IMR-90 (cell line): ENCODE results near the gene SLC22A2. TPM values are rescaled to one million over a fixed set of nuclear protein-coding genes. Genes with fewer than 3 reads are reported as not detected.

ENCODE experiments used
- ATAC-seq: fragments of 200-7000 bp; cut with Tn5 transposase; 2 replicates; pipeline ENCODE4 v1.9.1; 2020; ENCODE audit warnings: low read depth, mild to moderate bottlenecking, moderate library complexity
- BruUV-seq: library from RNA; stranded (reverse); fragments of 400-500 nt; replicated peaks from 2 replicates; lab custom pipeline; 2021; lab: Mats Ljungman, UMichigan
- CTCF ChIA-PET: fragments of 300-600 bp; formaldehyde crosslinking; extraction: SDS; loops from one replicate; lab custom pipeline; 2021; ENCODE audit warnings: antibody characterized with exemption; lab: Yijun Ruan, JAX
- POLR2A ChIA-PET: fragments of 300-600 bp; sonication (Branson Sonifier 250); formaldehyde crosslinking; loops from one replicate; lab custom pipeline; 2022; ENCODE audit warnings: antibody characterized with exemption; ENCODE audit not compliant: unreplicated experiment; lab: Charles Lee
- DNase-seq: peaks from one replicate; pipeline ENCODE4 v3.0.0; 2013
- H2AFZ ChIP-seq: replicated peaks from 2 replicates; pipeline ENCODE3; 2013; ENCODE audit warnings: low read length, mild to moderate bottlenecking; ENCODE audit not compliant: poor library complexity
- H2AK5ac ChIP-seq: 2 replicates; pipeline ENCODE4 v1.6.1; 2013; ENCODE audit warnings: low read depth, low read length, inconsistent platforms
- H2AK9ac ChIP-seq: replicated peaks from 2 replicates; pipeline ENCODE3; 2013; ENCODE audit warnings: mild to moderate bottlenecking, low read depth, low read length, moderate library complexity; ENCODE audit not compliant: poor library complexity
- H2BK120ac ChIP-seq: 2 replicates; pipeline ENCODE4 v1.6.1; 2013; ENCODE audit warnings: low read depth, low read length, inconsistent platforms
- H2BK15ac ChIP-seq: 3 replicates; pipeline ENCODE4 v1.6.1; 2013; ENCODE audit warnings: low read depth, low read length, inconsistent platforms
- H2BK20ac ChIP-seq: 2 replicates; pipeline ENCODE4 v1.6.1; 2013; ENCODE audit warnings: low read depth, mild to moderate bottlenecking, inconsistent platforms, low read length, moderate library complexity
- H2BK5ac ChIP-seq: 2 replicates; pipeline ENCODE4 v1.6.1; 2013; ENCODE audit warnings: mild to moderate bottlenecking, low read depth, low read length, inconsistent platforms; ENCODE audit not compliant: poor library complexity, severe bottlenecking
- H3K14ac ChIP-seq: replicated peaks from 2 replicates; pipeline ENCODE4 v1.6.1; 2013; ENCODE audit warnings: low read depth, low read length, inconsistent platforms
- H3K18ac ChIP-seq: 2 replicates; pipeline ENCODE4 v1.6.1; 2013; ENCODE audit warnings: low read depth, low read length, control low read depth
- H3K23ac ChIP-seq: 2 replicates; pipeline ENCODE4 v1.6.1; 2013; ENCODE audit warnings: low read depth, low read length, inconsistent platforms
- H3K27ac ChIP-seq: 2 replicates; pipeline ENCODE4 v1.5.1; 2013; ENCODE audit warnings: mild to moderate bottlenecking, control low read depth, low read length; ENCODE audit not compliant: insufficient read depth
- H3K27me3 ChIP-seq: 2 replicates; pipeline ENCODE4 v1.6.1; 2013; ENCODE audit warnings: low read length; ENCODE audit not compliant: control insufficient read depth, insufficient read depth
- H3K36me3 ChIP-seq: 2 replicates; pipeline ENCODE4 v1.6.1; 2013; ENCODE audit warnings: low read length, mixed read lengths; ENCODE audit not compliant: control insufficient read depth, insufficient read depth
- H3K4ac ChIP-seq: 2 replicates; pipeline ENCODE4 v1.6.1; 2013; ENCODE audit warnings: low read depth, low read length, inconsistent platforms
- H3K4me1 ChIP-seq: 2 replicates; pipeline ENCODE4 v1.6.1; 2013; ENCODE audit warnings: low read length, mixed read lengths; ENCODE audit not compliant: control insufficient read depth, insufficient read depth
- H3K4me2 ChIP-seq: 2 replicates; pipeline ENCODE4 v1.6.1; 2013; ENCODE audit warnings: low read depth, mild to moderate bottlenecking, control low read depth, low read length, moderate library complexity
- H3K4me3 ChIP-seq: 2 replicates; pipeline ENCODE4 v1.5.1; 2013; ENCODE audit warnings: low read depth, mild to moderate bottlenecking, control low read depth, low read length, moderate library complexity; ENCODE audit not compliant: insufficient read depth
- H3K56ac ChIP-seq: 2 replicates; pipeline ENCODE4 v1.6.1; 2013; ENCODE audit warnings: low read length, inconsistent platforms; ENCODE audit not compliant: insufficient read depth; ENCODE audit errors: extremely low read depth
- H3K79me1 ChIP-seq, 2 experiments: 2 replicates each; pipeline ENCODE4 v1.6.1; 2013; ENCODE audit warnings: low read length in 2 of 2, inconsistent platforms in 1 of 2, low read depth in 1 of 2
- H3K9ac ChIP-seq: 2 replicates; pipeline ENCODE4 v1.6.1; 2013; ENCODE audit warnings: low read depth, low read length, control low read depth
- H3K9me1 ChIP-seq: 2 replicates; pipeline ENCODE4 v1.6.1; 2013; ENCODE audit warnings: low read length, inconsistent platforms; ENCODE audit not compliant: insufficient read depth
- H3K9me3 ChIP-seq: 2 replicates; pipeline ENCODE4 v1.6.1; 2013; ENCODE audit warnings: low read length; ENCODE audit not compliant: control insufficient read depth, insufficient read depth
- H4K20me1 ChIP-seq: 2 replicates; pipeline ENCODE4 v1.6.1; 2013; ENCODE audit warnings: low read length, inconsistent platforms; ENCODE audit not compliant: insufficient read depth
- H4K5ac ChIP-seq: 2 replicates; pipeline ENCODE4 v1.6.1; 2013; ENCODE audit warnings: mild to moderate bottlenecking, low read depth, low read length, control low read depth
- H4K8ac ChIP-seq, 2 experiments: 2 replicates each; pipeline ENCODE4 v1.6.1; 2013; ENCODE audit warnings: low read depth in 2 of 2, low read length in 2 of 2, control low read depth in 1 of 2, inconsistent platforms in 1 of 2
- H4K91ac ChIP-seq: 2 replicates; pipeline ENCODE4 v1.6.1; 2013; ENCODE audit warnings: low read depth, low read length, inconsistent platforms; ENCODE audit not compliant: insufficient read depth
- MAFK ChIP-seq: IDR thresholded peaks from 2 replicates; pipeline ENCODE4 v1.6.1; 2012; ENCODE audit warnings: low read depth, low read length, improper control_type of control experiment
- NFE2L2 ChIP-seq: fragments of 150-350 bp; IDR thresholded peaks from 2 replicates; pipeline ENCODE4 v1.6.1; 2016; ENCODE audit warnings: low read depth, mild to moderate bottlenecking, low read length
- POLR2A ChIP-seq: IDR thresholded peaks from 2 replicates; pipeline ENCODE4 v1.6.1; 2012; ENCODE audit warnings: mild to moderate bottlenecking, low read depth, low read length
- RAD21 ChIP-seq: IDR thresholded peaks from 2 replicates; pipeline ENCODE4 v1.6.1; 2012; ENCODE audit warnings: low read length, improper control_type of control experiment
- RFX5 ChIP-seq: IDR thresholded peaks from 2 replicates; pipeline ENCODE4 v1.8.0; 2012; ENCODE audit warnings: low read depth, mild to moderate bottlenecking, low read length, moderate library complexity
- WGBS, 2 experiments: methylation state at CpG; one replicate each; pipeline versions ENCODE4 v1.1.5 to v1.1.7; 2013; ENCODE audit warnings: missing lambda C conversion rate in 2 of 2; ENCODE audit not compliant: insufficient read length in 1 of 2; ENCODE audit errors: extremely low coverage in 2 of 2; 5-methylcytosine and 5-hydroxymethylcytosine counted together
- dilution Hi-C: fragments of 300-500 bp; cut with HindIII; formaldehyde crosslinking; loops from one replicate; pipeline ENCODE4 v1.14.3; 2018; ENCODE audit warnings: low sequenced_read_pairs; ENCODE audit not compliant: unreplicated experiment
- in situ Hi-C: fragments of 300-500 bp; cut with MboI; formaldehyde crosslinking; loops from 3 replicates; pipeline ENCODE4 v1.14.3; 2019; ENCODE audit warnings: low sequenced_read_pairs, inconsistent platforms, mixed read lengths
- intact Hi-C: fragments of 100-400 bp; cut with micrococcal nuclease; formaldehyde crosslinking; loops from 2 replicates; pipeline ENCODE4 v1.10.0; 2022
- polyA plus RNA-seq, 3 experiments: library from polyadenylated mRNA; depleted of rRNA; stranded (reverse); fragments of >200 nt; gene quantifications; 2 replicates each; pipeline ENCODE4 v1.2.3, GENCODE V29; 2012; ENCODE audit warnings: low replicate concordance in 1 of 3
- total RNA-seq: library from RNA; depleted of rRNA; stranded (reverse); fragments of >200 nt; gene quantifications from 2 replicates; pipeline ENCODE4 v1.2.3, GENCODE V29; 2012

The SLC22A2 gene
- total and polyA plus RNA-seq, 2 of the 4 experiments (the other 2 are of a cell fraction) = not detected

GRCh38 chr6:160221918-160222317, 36.7 kb downstream of the SLC22A2 start:
- POLR2A ChIA-PET = no interaction called here
- Histone ChIP-seq H2BK120ac (no peak overlapping the region), H2AK9ac (no peak overlapping the region), H3K27me3 (no peaks in the 10 kb centered on the region), H4K5ac (no peak overlapping the region), H4K8ac (no peak overlapping the region), H3K4me1 (no peaks in the 10 kb centered on the region), H3K36me3 (no peaks in the 10 kb centered on the region), H2BK20ac (no peak overlapping the region), H3K27ac (no peak overlapping the region), H4K91ac (no peak overlapping the region), H3K79me1 (no peaks in the 10 kb centered on the region), H3K4ac (no peak overlapping the region), H3K56ac (no peak overlapping the region), H3K9me1 (no peaks in the 10 kb centered on the region), H3K4me2 (no peak overlapping the region), H4K20me1 (no peaks in the 10 kb centered on the region), H3K9me3 (peaks cover 7% of the 10 kb centered on the region), H3K23ac (no peak overlapping the region), H2AK5ac (no peak overlapping the region), H3K4me3 (no peak overlapping the region), H2BK15ac (no peak overlapping the region), H3K18ac (no peak overlapping the region), H3K14ac (no peak overlapping the region), H3K9ac (no peak overlapping the region), H2BK5ac (no peak overlapping the region), H2AFZ (no peak overlapping the region)
- no peak for ATAC-seq
- no TSS peak for BruUV-seq
- TF ChIP-seq RFX5 (no peak), RAD21 (no peak), MAFK (no peak), NFE2L2 (no peak), POLR2A (no peak)
- intact Hi-C loops (no loop called here), dilution Hi-C loops (no loop called here), in situ Hi-C loops (no loop called here)
- no CpG with 5 or more reads among the region's 1 CpG for WGBS, 2 experiments
- no peak for DNase-seq
- CTCF ChIA-PET = no interaction called here
